ENCODE measurements around the gene UCK2.

UCK2 gene

DNA sequence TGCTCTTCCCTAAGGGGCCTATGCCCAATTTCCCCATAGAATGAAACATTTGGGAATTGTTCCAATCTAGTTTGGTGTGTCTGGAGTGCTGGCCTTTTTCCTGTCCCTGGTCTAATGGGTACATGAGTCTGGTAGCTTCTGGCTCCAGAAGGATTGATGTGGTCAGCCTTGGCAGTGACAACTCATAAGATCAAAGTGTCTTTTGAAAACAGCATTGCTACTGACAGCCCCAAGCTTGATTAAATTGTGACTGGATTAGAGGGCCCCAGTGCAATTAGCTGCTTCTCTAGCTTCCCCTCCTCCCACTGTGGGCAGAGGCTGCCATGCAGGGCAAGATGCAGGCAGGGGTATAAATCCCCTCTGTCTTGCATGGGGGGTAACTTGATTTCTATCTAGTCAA, 130.9 kb downstream of the UCK2 start:
- no peak for TF ChIP-seq CTCF (IDR thresholded peaks at IDR 0.05; ENCODE audit: low read depth, low read length)
- H3K4me3 ChIP-seq (ENCODE audit: low read depth, low read length): no peak overlapping the region

- no peak overlapping the region for H3K4me3 ChIP-seq (ENCODE audit: low read depth, low read length)
These were observed 132.7 kb downstream of the UCK2 start for GRCh38 chr1:165960136-165960535.

DNA sequence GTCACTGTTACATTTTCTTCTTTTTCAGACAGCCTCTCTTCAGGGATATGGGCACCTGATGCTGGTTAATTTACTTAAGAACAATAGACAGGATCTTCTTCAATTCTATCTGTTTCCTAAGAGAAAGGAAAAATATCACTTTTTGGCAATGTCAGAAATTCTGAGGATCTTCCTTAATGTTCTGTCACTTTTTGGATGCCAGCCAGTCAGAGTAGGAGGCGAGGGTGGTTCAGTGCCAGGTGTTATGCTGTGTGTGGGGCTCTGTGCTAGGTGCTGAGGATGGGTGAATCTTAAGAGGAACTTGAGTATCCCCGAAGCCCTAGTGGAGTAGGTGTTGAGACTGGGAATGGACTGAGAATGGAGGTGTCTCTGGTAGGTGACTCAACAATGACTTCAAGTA, 133.5 kb downstream of the UCK2 start:
- H3K4me3 ChIP-seq (ENCODE audit: low read depth, low read length): no peak overlapping the region
- TF ChIP-seq CTCF (IDR thresholded peaks at IDR 0.05; ENCODE audit: low read depth, low read length): no peak

More at GRCh38 chr1:165960136-165960535, 132.7 kb downstream of the UCK2 start:
- TF ChIP-seq CTCF (IDR thresholded peaks at IDR 0.05; ENCODE audit: low read depth, low read length): no peak
